Glutamatergic neuron (in vitro differentiated cells): ENCODE data around the gene SMIM10L1. TPM values are rescaled to one million over a fixed set of nuclear protein-coding genes. Genes with fewer than 3 reads are reported as not detected.

Source experiments
- DNase-seq: peaks from one replicate; pipeline ENCODE4 v3.0.0; 2022
- H3K27ac Mint-ChIP-seq: one replicate; pipeline ENCODE4 v1.8.0; 2020; ENCODE audit warnings: mild to moderate bottlenecking, mixed read lengths, inconsistent platforms; ENCODE audit not compliant: unreplicated experiment
- H3K27me3 Mint-ChIP-seq: one replicate; pipeline ENCODE4 v1.8.0; 2020; ENCODE audit warnings: mild to moderate bottlenecking, moderate library complexity, mixed read lengths, inconsistent platforms; ENCODE audit not compliant: unreplicated experiment
- H3K36me3 Mint-ChIP-seq: one replicate; pipeline ENCODE4 v1.8.0; 2020; ENCODE audit warnings: mild to moderate bottlenecking, mixed read lengths, inconsistent platforms; ENCODE audit not compliant: unreplicated experiment
- H3K4me1 Mint-ChIP-seq: one replicate; pipeline ENCODE4 v1.8.0; 2020; ENCODE audit warnings: mild to moderate bottlenecking, low read depth, mixed read lengths, inconsistent platforms; ENCODE audit not compliant: unreplicated experiment
- H3K4me3 Mint-ChIP-seq: one replicate; pipeline ENCODE4 v1.8.0; 2020; ENCODE audit warnings: mild to moderate bottlenecking, mixed read lengths, inconsistent platforms; ENCODE audit not compliant: unreplicated experiment
- H3K9me3 Mint-ChIP-seq: one replicate; pipeline ENCODE4 v1.8.0; 2020; ENCODE audit warnings: mild to moderate bottlenecking, moderate library complexity, mixed read lengths, inconsistent platforms; ENCODE audit not compliant: unreplicated experiment
- CTCF ChIP-seq: fragments of 200-600 bp; sonication (generic); IDR thresholded peaks from one replicate; pipeline ENCODE4 v1.5.0; 2021; ENCODE audit not compliant: partially characterized antibody, unreplicated experiment
- total RNA-seq: library from RNA; stranded (reverse); fragmentation: NEBNext Ultra II Directional; extraction: Animal tissue kit (Norgen Biotek cat#: 25700); gene quantifications from one replicate; pipeline ENCODE4 v1.2.1, GENCODE V29; 2021; ENCODE audit not compliant: unreplicated experiment

Gene SMIM10L1
- total RNA-seq, 1 donor from 2014 or later, result 12.0 TPM

- Mint-ChIP-seq H3K27ac (no peak overlapping the region), H3K4me1 (peaks cover 3% of the 10 kb centered on the region), H3K27me3 (no peaks in the 10 kb centered on the region), H3K9me3 (peaks cover 2% of the 10 kb centered on the region), H3K36me3 (peaks cover 3% of the 10 kb centered on the region), H3K4me3 (no peak overlapping the region)
- no peak for DNase-seq
- no peak for TF ChIP-seq CTCF
These were observed 31.8 kb downstream of the SMIM10L1 start for GRCh38 chr12:11202811-11203210.

- no peak overlapping the region for H3K27ac Mint-ChIP-seq
- peaks cover under 1% of the 10 kb centered on the region for H3K4me1 Mint-ChIP-seq
- no peaks in the 10 kb centered on the region for H3K27me3 Mint-ChIP-seq
- H3K4me3 Mint-ChIP-seq, result no peak overlapping the region
- no peak for TF ChIP-seq CTCF
- peaks cover 3% of the 10 kb centered on the region for H3K36me3 Mint-ChIP-seq
- DNase-seq, result no peak
- peaks cover 2% of the 10 kb centered on the region for H3K9me3 Mint-ChIP-seq
These were observed 33.2 kb downstream of the SMIM10L1 start for GRCh38 chr12:11204173-11204572.

GRCh38 chr12:11209113-11209512, 38.1 kb downstream of the SMIM10L1 start:
- no peaks in the 10 kb centered on the region for H3K27me3 Mint-ChIP-seq
- H3K4me3 Mint-ChIP-seq, result no peak overlapping the region
- peaks cover 2% of the 10 kb centered on the region for H3K36me3 Mint-ChIP-seq
- DNase-seq, result no peak
- H3K27ac Mint-ChIP-seq, result no peak overlapping the region
- H3K4me1 Mint-ChIP-seq, result no peaks in the 10 kb centered on the region
- H3K9me3 Mint-ChIP-seq, result no peaks in the 10 kb centered on the region
- no peak for TF ChIP-seq CTCF

Other genes with a start within 250 kb of the SMIM10L1 start
- gene PRH2, start 242.0 kb upstream of the SMIM10L1 start, total RNA-seq, result not detected
- gene TAS2R14, start 231.9 kb upstream of the SMIM10L1 start, total RNA-seq, result 3.3 TPM
- gene TAS2R50, start 184.3 kb upstream of the SMIM10L1 start, total RNA-seq, result 1.3 TPM
- 3.4 TPM for gene TAS2R20, start 172.9 kb upstream of the SMIM10L1 start, total RNA-seq
- 7.9 TPM for gene TAS2R19, start 148.6 kb upstream of the SMIM10L1 start, total RNA-seq
- 5.7 TPM for gene TAS2R31, start 139.8 kb upstream of the SMIM10L1 start, total RNA-seq
- gene TAS2R46, start 108.9 kb upstream of the SMIM10L1 start, total RNA-seq, result 3.3 TPM
- gene TAS2R43, start 78.9 kb upstream of the SMIM10L1 start, total RNA-seq, result 1.5 TPM
- gene TAS2R30, start 36.5 kb upstream of the SMIM10L1 start, total RNA-seq, result 5.1 TPM
- not detected for gene TAS2R42, start 15.7 kb downstream of the SMIM10L1 start, total RNA-seq
- gene PRB3, start 98.5 kb downstream of the SMIM10L1 start, total RNA-seq, result not detected
- not detected for gene PRB4, start 139.2 kb downstream of the SMIM10L1 start, total RNA-seq
- gene PRB2, start 224.4 kb downstream of the SMIM10L1 start, total RNA-seq, result not detected